H9 (cell line): ENCODE measurements around the gene ABCB11. TPM values are rescaled to one million over a fixed set of nuclear protein-coding genes. Genes with fewer than 3 reads are reported as not detected.

Experiments
- DNase-seq: peaks from one replicate; pipeline ENCODE4 v3.0.0-alpha.2; 2017
- H2AFZ ChIP-seq: one replicate; pipeline ENCODE4 v1.6.1; 2013; ENCODE audit warnings: mild to moderate bottlenecking, low read length, control low read depth, moderate library complexity
- H2AK5ac ChIP-seq: 2 replicates; pipeline ENCODE4 v1.6.1; 2013; ENCODE audit warnings: low read length, control low read depth, mixed read lengths; ENCODE audit not compliant: insufficient read length
- H2BK120ac ChIP-seq: one replicate; pipeline ENCODE4 v1.6.1; 2013; ENCODE audit warnings: low read depth, mild to moderate bottlenecking, low read length, control low read depth, inconsistent platforms; ENCODE audit not compliant: poor library complexity, severe bottlenecking
- H2BK12ac ChIP-seq: 2 replicates; pipeline ENCODE4 v1.6.1; 2013; ENCODE audit warnings: low read length, control low read depth, mixed read lengths, low read depth; ENCODE audit not compliant: insufficient read length
- H2BK15ac ChIP-seq: 2 replicates; pipeline ENCODE4 v1.6.1; 2013; ENCODE audit warnings: low read depth, low read length, control low read depth
- H2BK20ac ChIP-seq: one replicate; pipeline ENCODE4 v1.6.1; 2013; ENCODE audit warnings: low read depth, mild to moderate bottlenecking, low read length, control low read depth, inconsistent platforms; ENCODE audit not compliant: poor library complexity, severe bottlenecking
- H2BK5ac ChIP-seq: 2 replicates; pipeline ENCODE4 v1.6.1; 2013; ENCODE audit warnings: low read length, control low read depth, mixed read lengths; ENCODE audit not compliant: insufficient read length
- H3K14ac ChIP-seq: 2 replicates; pipeline ENCODE4 v1.6.1; 2013; ENCODE audit warnings: low read length, control low read depth; ENCODE audit not compliant: insufficient read depth
- H3K18ac ChIP-seq: 2 replicates; pipeline ENCODE4 v1.6.1; 2013; ENCODE audit warnings: low read depth, mild to moderate bottlenecking, mixed read lengths, low read length, control low read depth; ENCODE audit not compliant: insufficient read length
- H3K23ac ChIP-seq: 2 replicates; pipeline ENCODE4 v1.6.1; 2013; ENCODE audit warnings: low read length, control low read depth, mixed read lengths, low read depth; ENCODE audit not compliant: insufficient read length
- H3K23me2 ChIP-seq: 2 replicates; pipeline ENCODE4 v1.6.1; 2013; ENCODE audit warnings: low read depth, mild to moderate bottlenecking, mixed read lengths, low read length, control low read depth; ENCODE audit not compliant: insufficient read length, poor library complexity, severe bottlenecking
- H3K27ac ChIP-seq: 2 replicates; pipeline ENCODE4 v1.5.1; 2013; ENCODE audit warnings: low read length, control low read depth, mixed read lengths, low read depth; ENCODE audit not compliant: insufficient read length
- H3K27me3 ChIP-seq: 2 replicates; pipeline ENCODE4 v1.6.1; 2013; ENCODE audit warnings: low read length, control low read depth, inconsistent platforms; ENCODE audit not compliant: insufficient read depth
- H3K4ac ChIP-seq: 2 replicates; pipeline ENCODE4 v1.6.1; 2013; ENCODE audit warnings: low read depth, mild to moderate bottlenecking, control low read depth, inconsistent platforms, low read length, moderate library complexity
- H3K4me1 ChIP-seq: 2 replicates; pipeline ENCODE4 v1.6.1; 2013; ENCODE audit warnings: low read length, control low read depth, inconsistent platforms; ENCODE audit not compliant: insufficient read depth
- H3K4me2 ChIP-seq: 2 replicates; pipeline ENCODE4 v1.6.1; 2013; ENCODE audit warnings: low read length, control low read depth, mixed read lengths; ENCODE audit not compliant: insufficient read length, insufficient read depth
- H3K56ac ChIP-seq: 2 replicates; pipeline ENCODE4 v1.6.1; 2013; ENCODE audit warnings: low read depth, mild to moderate bottlenecking, mixed read lengths, low read length, control low read depth; ENCODE audit not compliant: insufficient read length
- H3K79me1 ChIP-seq: 2 replicates; pipeline ENCODE4 v1.6.1; 2013; ENCODE audit warnings: low read depth, mild to moderate bottlenecking, moderate library complexity, low read length, control low read depth, inconsistent platforms; ENCODE audit not compliant: insufficient read depth, poor library complexity, severe bottlenecking
- H3K79me2 ChIP-seq: 2 replicates; pipeline ENCODE4 v1.6.1; 2013; ENCODE audit warnings: low read length, control low read depth, inconsistent platforms; ENCODE audit not compliant: insufficient read depth
- H3K9ac ChIP-seq: 2 replicates; pipeline ENCODE4 v1.6.1; 2013; ENCODE audit warnings: low read length, control low read depth, mixed read lengths; ENCODE audit not compliant: insufficient read length; ENCODE audit errors: extremely low read depth
- H3K9me3 ChIP-seq: one replicate; pipeline ENCODE4 v1.6.1; 2013; ENCODE audit warnings: low read depth, low read length, inconsistent platforms; ENCODE audit not compliant: control insufficient read depth
- H3T11ph ChIP-seq: one replicate; pipeline ENCODE4 v1.6.1; 2013; ENCODE audit warnings: mild to moderate bottlenecking, low read length, control low read depth, inconsistent platforms
- H4K20me1 ChIP-seq: one replicate; pipeline ENCODE4 v1.6.1; 2013; ENCODE audit not compliant: control insufficient read depth, insufficient read length, insufficient read depth
- H4K5ac ChIP-seq: 2 replicates; pipeline ENCODE4 v1.6.1; 2013; ENCODE audit warnings: low read depth, mild to moderate bottlenecking, mixed read lengths, low read length, control low read depth; ENCODE audit not compliant: insufficient read length
- H4K8ac ChIP-seq: replicated peaks from 2 replicates; pipeline ENCODE4 v1.6.1; 2013; ENCODE audit warnings: low read length, control low read depth, mixed read lengths, low read depth; ENCODE audit not compliant: insufficient read length
- H4K91ac ChIP-seq: 2 replicates; pipeline ENCODE4 v1.6.1; 2013; ENCODE audit warnings: low read depth, mild to moderate bottlenecking, moderate library complexity, mixed read lengths, low read length, control low read depth; ENCODE audit not compliant: insufficient read length
- H3K27ac Mint-ChIP-seq, 3 experiments: 2 replicates in 2 of 3; 3 replicates in 1 of 3; pipeline ENCODE4 v1.8.0; 2020 to 2021; ENCODE audit warnings: mixed read lengths in 3 of 3, mild to moderate bottlenecking in 1 of 3, moderate library complexity in 1 of 3
- H3K27me3 Mint-ChIP-seq: 2 replicates; pipeline ENCODE4 v1.8.0; 2021; ENCODE audit warnings: low read depth, mild to moderate bottlenecking, moderate library complexity, mixed read lengths
- H3K36me3 Mint-ChIP-seq, 3 experiments: 2 replicates in 2 of 3; 3 replicates in 1 of 3; pipeline ENCODE4 v1.8.0; 2020 to 2021; ENCODE audit warnings: low read depth in 3 of 3, mixed read lengths in 3 of 3; ENCODE audit not compliant: insufficient read depth in 1 of 3
- H3K4me1 Mint-ChIP-seq, 2 experiments: 2 replicates each; pipeline ENCODE4 v1.8.0; 2020; ENCODE audit warnings: mixed read lengths in 2 of 2
- H3K4me3 Mint-ChIP-seq, 2 experiments: 2 replicates in 1 of 2; 3 replicates in 1 of 2; pipeline ENCODE4 v1.8.0; 2020 to 2021; ENCODE audit warnings: mild to moderate bottlenecking in 2 of 2, mixed read lengths in 2 of 2, moderate library complexity in 1 of 2
- H3K9me3 Mint-ChIP-seq, 2 experiments: 2 replicates in 1 of 2; 3 replicates in 1 of 2; pipeline ENCODE4 v1.8.0; 2020; ENCODE audit warnings: mild to moderate bottlenecking in 2 of 2, mixed read lengths in 2 of 2, moderate library complexity in 1 of 2
- CTCF ChIP-seq: fragments of 200-600 bp; sonication (generic); conservative IDR thresholded peaks from 3 replicates; pipeline ENCODE4 v1.8.0; 2021; ENCODE audit warnings: antibody characterized with exemption, mild to moderate bottlenecking
- total RNA-seq: library from RNA; stranded (reverse); gene quantifications from 2 replicates; pipeline ENCODE4 v1.2.1, GENCODE V29; 2021

The ABCB11 gene
- total RNA-seq, 1 experiment from 2014 or later = not detected

- no peaks in the 10 kb centered on the region for H3K9me3 ChIP-seq
- no peak overlapping the region for H3K18ac ChIP-seq
- Mint-ChIP-seq H3K4me1 (peaks cover 0 to 3% of the 10 kb centered on the region in 2 experiments; a peak in 1 of 4 replicates), H3K36me3 (no peaks in the 10 kb centered on the region), H3K27ac (no peak overlapping the region), H3K9me3 (no peaks in the 10 kb centered on the region), H3K27me3 (no peaks in the 10 kb centered on the region), H3K4me3 (no peak overlapping the region)
- no peak for TF ChIP-seq CTCF
- H3K9ac ChIP-seq = no peak overlapping the region
- H2AK5ac ChIP-seq = no peak overlapping the region
- H3T11ph ChIP-seq = no peak overlapping the region
- H3K79me2 ChIP-seq = no peaks in the 10 kb centered on the region
- no peak overlapping the region for H3K23ac ChIP-seq
- H4K20me1 ChIP-seq = no peaks in the 10 kb centered on the region
- no peak overlapping the region for H3K4ac ChIP-seq
- no peak for DNase-seq
- no peaks in the 10 kb centered on the region for H3K27me3 ChIP-seq
- no peak overlapping the region for H4K91ac ChIP-seq
- no peaks in the 10 kb centered on the region for H3K79me1 ChIP-seq
- no peak overlapping the region for H3K27ac ChIP-seq
- no peak overlapping the region for H3K4me2 ChIP-seq
- H2BK20ac ChIP-seq = no peak overlapping the region
- H4K5ac ChIP-seq = no peak overlapping the region
- no peak overlapping the region for H2BK15ac ChIP-seq
- no peak overlapping the region for H2BK12ac ChIP-seq
- H2BK120ac ChIP-seq = no peak overlapping the region
- H3K23me2 ChIP-seq = no peaks in the 10 kb centered on the region
- H4K8ac ChIP-seq = no peak overlapping the region
- H3K14ac ChIP-seq = no peak overlapping the region
- H2BK5ac ChIP-seq = no peak overlapping the region
- no peak overlapping the region for H3K56ac ChIP-seq
- H2AFZ ChIP-seq = no peak overlapping the region
- no peaks in the 10 kb centered on the region for H3K4me1 ChIP-seq
Measured at GRCh38 chr2:168941297-168941696, 89.8 kb downstream of the ABCB11 start.
